ENCODE data around the gene TRAK1.

DNA sequence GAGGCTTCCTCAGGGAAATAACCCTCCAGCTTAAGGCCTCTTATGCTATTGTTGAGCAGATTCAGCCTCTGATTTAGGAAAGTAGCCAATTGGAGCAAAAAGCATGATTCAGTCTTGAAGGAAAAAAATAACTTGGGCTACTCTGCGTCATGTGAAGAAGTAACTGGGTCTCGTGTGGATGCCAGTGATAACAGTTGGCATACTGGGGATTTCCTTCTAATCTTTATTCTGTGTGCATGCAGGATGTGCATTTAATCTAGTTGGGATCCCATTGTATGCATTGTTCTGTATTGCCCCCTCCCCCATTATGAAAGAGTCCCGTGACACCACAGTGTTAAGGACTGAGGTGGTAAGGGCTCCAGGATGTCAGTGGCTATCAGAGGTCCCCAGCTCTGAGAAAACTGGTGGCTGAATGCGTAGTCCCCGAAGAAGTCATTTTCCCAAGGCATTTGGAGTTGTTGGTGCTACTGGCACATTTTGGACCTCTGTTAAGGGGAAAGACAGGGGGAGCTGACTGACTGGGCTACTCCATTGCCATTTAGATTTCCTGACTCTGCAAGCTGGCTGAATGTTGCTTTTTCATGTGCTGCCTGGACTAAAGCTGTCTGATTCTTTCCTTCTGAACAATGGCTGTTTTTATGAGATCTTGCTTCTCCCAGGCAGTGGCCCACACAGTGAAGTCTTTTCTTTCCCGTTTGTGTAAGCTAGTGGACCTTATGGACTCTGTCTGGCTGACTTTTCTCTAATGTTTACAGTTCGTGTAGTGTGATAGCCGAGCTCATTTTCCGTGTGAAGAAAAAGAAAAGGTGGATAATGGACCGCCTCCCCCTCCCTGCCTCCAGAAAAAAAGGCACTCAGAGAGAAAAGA, 38.4 kb upstream of the TRAK1 start:
- TF ChIP-seq, protein P1, sequence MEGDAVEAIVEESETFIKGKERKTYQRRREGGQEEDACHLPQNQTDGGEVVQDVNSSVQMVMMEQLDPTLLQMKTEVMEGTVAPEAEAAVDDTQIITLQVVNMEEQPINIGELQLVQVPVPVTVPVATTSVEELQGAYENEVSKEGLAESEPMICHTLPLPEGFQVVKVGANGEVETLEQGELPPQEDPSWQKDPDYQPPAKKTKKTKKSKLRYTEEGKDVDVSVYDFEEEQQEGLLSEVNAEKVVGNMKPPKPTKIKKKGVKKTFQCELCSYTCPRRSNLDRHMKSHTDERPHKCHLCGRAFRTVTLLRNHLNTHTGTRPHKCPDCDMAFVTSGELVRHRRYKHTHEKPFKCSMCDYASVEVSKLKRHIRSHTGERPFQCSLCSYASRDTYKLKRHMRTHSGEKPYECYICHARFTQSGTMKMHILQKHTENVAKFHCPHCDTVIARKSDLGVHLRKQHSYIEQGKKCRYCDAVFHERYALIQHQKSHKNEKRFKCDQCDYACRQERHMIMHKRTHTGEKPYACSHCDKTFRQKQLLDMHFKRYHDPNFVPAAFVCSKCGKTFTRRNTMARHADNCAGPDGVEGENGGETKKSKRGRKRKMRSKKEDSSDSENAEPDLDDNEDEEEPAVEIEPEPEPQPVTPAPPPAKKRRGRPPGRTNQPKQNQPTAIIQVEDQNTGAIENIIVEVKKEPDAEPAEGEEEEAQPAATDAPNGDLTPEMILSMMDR (conservative IDR thresholded peaks at IDR 0.05): no peak
- no peak for TF ChIP-seq EZH2 (IDR thresholded peaks at IDR 0.05; ENCODE audit: low read depth)
